ENCODE data around the gene ATP9A.

ATP9A gene

GRCh38 chr20:51622004-51622874 is 146.0 kb downstream of the ATP9A start:
- no peaks in the 10 kb centered on the region for H3K79me2 ChIP-seq (ENCODE audit: control insufficient read depth, insufficient read depth, low read length, poor library complexity)

DNA sequence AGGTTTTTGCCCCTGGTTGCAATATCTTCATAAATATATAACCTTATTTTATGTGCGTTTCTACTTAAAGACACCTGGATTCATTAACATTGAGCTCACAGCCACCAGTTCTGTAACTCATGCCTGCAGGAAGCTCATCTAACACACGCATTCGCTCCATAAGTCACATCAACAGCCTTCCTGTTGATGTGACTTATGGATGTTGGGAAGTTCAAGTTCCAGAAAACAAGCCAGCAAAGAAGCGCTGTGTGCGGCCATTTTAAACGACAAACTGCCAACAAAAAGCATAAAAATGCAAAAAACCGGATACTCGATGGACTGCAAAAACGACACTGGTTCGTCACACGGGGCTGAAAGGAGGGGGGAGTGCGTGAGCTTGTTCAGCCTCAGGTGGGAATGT is 147.8 kb downstream of the ATP9A start:
- no peak overlapping the region for H4K8ac ChIP-seq (ENCODE audit: low read depth, low read length)
- no peak overlapping the region for H3K18ac ChIP-seq (ENCODE audit: low read length)
- H3K36me3 ChIP-seq (ENCODE audit: control insufficient read depth in 1 of 2, insufficient read depth in 2 of 2, low read length in 2 of 2): no peaks in the 10 kb centered on the region
- H3K79me2 ChIP-seq (ENCODE audit: control insufficient read depth, insufficient read depth, low read length, poor library complexity): no peaks in the 10 kb centered on the region
- H3K79me1 ChIP-seq (ENCODE audit: low read length): peaks cover 2% of the 10 kb centered on the region
- H2BK120ac ChIP-seq (ENCODE audit: insufficient read depth, low read length, poor library complexity): no peak overlapping the region
- H3K9me3 ChIP-seq (ENCODE audit: insufficient read depth, low read depth, low read length): peaks cover 2% of the 10 kb centered on the region
- H4K12ac ChIP-seq (ENCODE audit: low read depth, low read length): no peak overlapping the region
- no peak overlapping the region for H3K27ac ChIP-seq (ENCODE audit: low read depth, low read length)
- H4K91ac ChIP-seq (ENCODE audit: low read depth, low read length): no peak overlapping the region
- H2AFZ ChIP-seq (ENCODE audit: insufficient read depth, low read length, poor library complexity): no peak overlapping the region
- no peak overlapping the region for H3K4me3 ChIP-seq (ENCODE audit: low read depth, low read length)
- H3K27me3 ChIP-seq (ENCODE audit: insufficient read depth, low read length): no peaks in the 10 kb centered on the region
- no peak overlapping the region for H3K4ac ChIP-seq (ENCODE audit: low read depth, low read length)
- H2BK5ac ChIP-seq (ENCODE audit: low read depth, low read length, poor library complexity): no peak overlapping the region
- no peak overlapping the region for H3K9ac ChIP-seq (ENCODE audit: low read length)
- WGBS (ENCODE audit: extremely low coverage, insufficient coverage, insufficient read length): no CpG with 5 or more reads among the region's 12 CpGs
- no peak overlapping the region for H2AK5ac ChIP-seq (ENCODE audit: low read length)
- DNase-seq: no peak
- H3K4me1 ChIP-seq (ENCODE audit: control insufficient read depth in 1 of 2, insufficient read depth in 2 of 2, low read length in 2 of 2): peaks cover 0 to 2% of the 10 kb centered on the region in 2 experiments
- H3K4me2 ChIP-seq (ENCODE audit: low read length): no peak overlapping the region
- H2BK12ac ChIP-seq (ENCODE audit: low read length): no peak overlapping the region
- H3K23ac ChIP-seq (ENCODE audit: low read length): no peak overlapping the region
- H3K14ac ChIP-seq (ENCODE audit: low read length): no peak overlapping the region

More at GRCh38 chr20:51622004-51622874, 146.0 kb downstream of the ATP9A start:
- Histone ChIP-seq H3K4ac (ENCODE audit: low read depth, low read length) (no peak overlapping the region), H4K8ac (ENCODE audit: low read depth, low read length) (no peak overlapping the region), H3K79me1 (ENCODE audit: low read length) (peaks cover 2% of the 10 kb centered on the region), H2AFZ (ENCODE audit: insufficient read depth, low read length, poor library complexity) (no peak overlapping the region), H3K4me3 (ENCODE audit: low read depth, low read length) (no peak overlapping the region), H3K27ac (ENCODE audit: low read depth, low read length) (no peak overlapping the region), H3K36me3 (ENCODE audit: control insufficient read depth in 1 of 2, insufficient read depth in 2 of 2, low read length in 2 of 2) (no peaks in the 10 kb centered on the region), H3K4me1 (ENCODE audit: control insufficient read depth in 1 of 2, insufficient read depth in 2 of 2, low read length in 2 of 2) (peaks cover 0 to 2% of the 10 kb centered on the region in 2 experiments), H3K23ac (ENCODE audit: low read length) (no peak overlapping the region), H3K27me3 (ENCODE audit: insufficient read depth, low read length) (no peaks in the 10 kb centered on the region), H2BK5ac (ENCODE audit: low read depth, low read length, poor library complexity) (no peak overlapping the region), H3K9ac (ENCODE audit: low read length) (no peak overlapping the region), H4K91ac (ENCODE audit: low read depth, low read length) (no peak overlapping the region), H3K9me3 (ENCODE audit: insufficient read depth, low read depth, low read length) (peaks cover 2% of the 10 kb centered on the region), H4K12ac (ENCODE audit: low read depth, low read length) (no peak overlapping the region), H2BK12ac (ENCODE audit: low read length) (no peak overlapping the region), H3K18ac (ENCODE audit: low read length) (no peak overlapping the region), H2AK5ac (ENCODE audit: low read length) (no peak overlapping the region), H3K4me2 (ENCODE audit: low read length) (no peak overlapping the region), H3K14ac (ENCODE audit: low read length) (no peak overlapping the region), H2BK120ac (ENCODE audit: insufficient read depth, low read length, poor library complexity) (no peak overlapping the region)
- no CpG with 5 or more reads among the region's 19 CpGs for WGBS (ENCODE audit: extremely low coverage, insufficient coverage, insufficient read length)
- DNase-seq: no peak

- Histone ChIP-seq H2AK5ac (ENCODE audit: low read length) (no peak overlapping the region), H3K79me1 (ENCODE audit: low read length) (no peaks in the 10 kb centered on the region), H3K36me3 (ENCODE audit: control insufficient read depth in 1 of 2, insufficient read depth in 2 of 2, low read length in 2 of 2) (no peaks in the 10 kb centered on the region), H3K4me3 (ENCODE audit: low read depth, low read length) (no peak overlapping the region), H3K14ac (ENCODE audit: low read length) (no peak overlapping the region), H3K18ac (ENCODE audit: low read length) (no peak overlapping the region), H3K9ac (ENCODE audit: low read length) (no peak overlapping the region), H4K91ac (ENCODE audit: low read depth, low read length) (no peak overlapping the region), H3K9me3 (ENCODE audit: insufficient read depth, low read depth, low read length) (peaks cover 2% of the 10 kb centered on the region), H3K4me1 (ENCODE audit: control insufficient read depth in 1 of 2, insufficient read depth in 2 of 2, low read length in 2 of 2) (peaks cover 0 to 2% of the 10 kb centered on the region in 2 experiments), H2BK120ac (ENCODE audit: insufficient read depth, low read length, poor library complexity) (no peak overlapping the region), H2BK5ac (ENCODE audit: low read depth, low read length, poor library complexity) (no peak overlapping the region), H4K12ac (ENCODE audit: low read depth, low read length) (no peak overlapping the region), H3K27me3 (ENCODE audit: insufficient read depth, low read length) (no peaks in the 10 kb centered on the region), H2AFZ (ENCODE audit: insufficient read depth, low read length, poor library complexity) (no peak overlapping the region), H4K8ac (ENCODE audit: low read depth, low read length) (no peak overlapping the region), H3K27ac (ENCODE audit: low read depth, low read length) (no peak overlapping the region), H3K4ac (ENCODE audit: low read depth, low read length) (no peak overlapping the region), H2BK12ac (ENCODE audit: low read length) (no peak overlapping the region), H3K4me2 (ENCODE audit: low read length) (no peak overlapping the region), H3K79me2 (ENCODE audit: control insufficient read depth, insufficient read depth, low read length, poor library complexity) (no peaks in the 10 kb centered on the region), H3K23ac (ENCODE audit: low read length) (no peak overlapping the region)
- no CpG with 5 or more reads among the region's 3 CpGs for WGBS (ENCODE audit: extremely low coverage, insufficient coverage, insufficient read length)
- DNase-seq: no peak
These were observed 152.1 kb downstream of the ATP9A start for GRCh38 chr20:51616060-51616459.

DNA sequence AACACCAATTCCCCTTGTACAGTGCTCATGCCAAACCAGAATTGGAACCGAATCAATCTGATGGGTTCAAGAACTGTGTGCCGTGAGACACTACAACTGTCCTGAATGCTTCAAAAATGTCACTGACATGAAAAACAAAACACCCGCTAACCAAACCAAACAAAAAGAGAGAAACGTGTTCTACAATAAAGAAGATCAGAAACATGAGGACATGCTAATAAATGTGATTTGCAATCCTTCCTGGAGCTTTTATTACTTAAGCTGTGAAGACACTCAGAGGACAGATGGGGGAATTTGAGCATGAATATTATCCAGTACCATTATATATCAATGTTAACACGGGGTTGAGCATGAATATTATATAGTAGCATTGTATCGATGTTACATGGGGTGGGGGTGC is 153.5 kb downstream of the ATP9A start:
- Histone ChIP-seq H2AFZ (ENCODE audit: insufficient read depth, low read length, poor library complexity) (no peak overlapping the region), H3K9me3 (ENCODE audit: insufficient read depth, low read depth, low read length) (peaks cover 2% of the 10 kb centered on the region), H3K79me2 (ENCODE audit: control insufficient read depth, insufficient read depth, low read length, poor library complexity) (no peaks in the 10 kb centered on the region), H3K14ac (ENCODE audit: low read length) (no peak overlapping the region), H3K4me2 (ENCODE audit: low read length) (no peak overlapping the region), H3K4me1 (ENCODE audit: control insufficient read depth in 1 of 2, insufficient read depth in 2 of 2, low read length in 2 of 2) (peaks cover 0 to 2% of the 10 kb centered on the region in 2 experiments), H3K4me3 (ENCODE audit: low read depth, low read length) (no peak overlapping the region), H2AK5ac (ENCODE audit: low read length) (no peak overlapping the region), H3K18ac (ENCODE audit: low read length) (no peak overlapping the region), H2BK12ac (ENCODE audit: low read length) (no peak overlapping the region), H3K23ac (ENCODE audit: low read length) (no peak overlapping the region), H3K9ac (ENCODE audit: low read length) (no peak overlapping the region), H4K91ac (ENCODE audit: low read depth, low read length) (no peak overlapping the region), H3K36me3 (ENCODE audit: control insufficient read depth in 1 of 2, insufficient read depth in 2 of 2, low read length in 2 of 2) (no peaks in the 10 kb centered on the region), H2BK5ac (ENCODE audit: low read depth, low read length, poor library complexity) (no peak overlapping the region), H2BK120ac (ENCODE audit: insufficient read depth, low read length, poor library complexity) (no peak overlapping the region), H4K8ac (ENCODE audit: low read depth, low read length) (no peak overlapping the region), H3K79me1 (ENCODE audit: low read length) (no peaks in the 10 kb centered on the region), H3K27me3 (ENCODE audit: insufficient read depth, low read length) (no peaks in the 10 kb centered on the region), H3K27ac (ENCODE audit: low read depth, low read length) (no peak overlapping the region), H3K4ac (ENCODE audit: low read depth, low read length) (no peak overlapping the region), H4K12ac (ENCODE audit: low read depth, low read length) (no peak overlapping the region)
- WGBS (ENCODE audit: extremely low coverage, insufficient coverage, insufficient read length): no CpG with 5 or more reads among the region's 6 CpGs
- no peak for DNase-seq
